Endodermal cell (in vitro differentiated cells): Measurements from ENCODE around the gene PLXNC1. TPM values are rescaled to one million over a fixed set of nuclear protein-coding genes. Genes with fewer than 3 reads are reported as not detected.

ENCODE experiments used
- DNase-seq: peaks from one replicate; pipeline ENCODE4 v3.0.0-alpha.2; 2017
- H3K27ac ChIP-seq: 2 replicates; pipeline ENCODE4 v1.5.1; 2013; ENCODE audit warnings: mild to moderate bottlenecking, low read depth, low read length, moderate library complexity
- H3K27me3 ChIP-seq: 2 replicates; pipeline ENCODE4 v1.6.1; 2013; ENCODE audit warnings: mild to moderate bottlenecking, low read length, moderate library complexity; ENCODE audit not compliant: insufficient read depth, control insufficient read depth, poor library complexity, severe bottlenecking
- H3K36me3 ChIP-seq: 2 replicates; pipeline ENCODE4 v1.7.0; 2013; ENCODE audit warnings: mild to moderate bottlenecking, low read length, moderate library complexity; ENCODE audit not compliant: control insufficient read depth, insufficient read depth
- H3K4me1 ChIP-seq: one replicate; pipeline ENCODE4 v1.7.0; 2013; ENCODE audit warnings: low read length; ENCODE audit not compliant: control insufficient read depth, insufficient read depth
- H3K4me3 ChIP-seq: 2 replicates; pipeline ENCODE4 v1.5.1; 2013; ENCODE audit warnings: mild to moderate bottlenecking, low read length, moderate library complexity
- H3K9ac ChIP-seq: 2 replicates; pipeline ENCODE4 v1.6.1; 2013; ENCODE audit warnings: mild to moderate bottlenecking, low read length, moderate library complexity; ENCODE audit not compliant: poor library complexity, severe bottlenecking; ENCODE audit errors: extremely low read depth
- H3K9me3 ChIP-seq: 2 replicates; pipeline ENCODE4 v1.6.1; 2013; ENCODE audit warnings: mild to moderate bottlenecking, low read length, moderate library complexity; ENCODE audit not compliant: control insufficient read depth
- H3K27ac Mint-ChIP-seq: 2 replicates; pipeline ENCODE4 v1.8.0; 2020; ENCODE audit warnings: mixed read lengths
- H3K27me3 Mint-ChIP-seq: 2 replicates; pipeline ENCODE4 v1.8.0; 2021; ENCODE audit warnings: mild to moderate bottlenecking, mixed read lengths; ENCODE audit not compliant: insufficient read depth
- H3K36me3 Mint-ChIP-seq: 2 replicates; pipeline ENCODE4 v1.8.0; 2020; ENCODE audit warnings: low read depth, mixed read lengths
- H3K4me1 Mint-ChIP-seq: 2 replicates; pipeline ENCODE4 v1.8.0; 2020; ENCODE audit warnings: mixed read lengths
- H3K4me3 Mint-ChIP-seq: 2 replicates; pipeline ENCODE4 v1.8.0; 2020; ENCODE audit warnings: mild to moderate bottlenecking, moderate library complexity, mixed read lengths
- H3K9me3 Mint-ChIP-seq: 2 replicates; pipeline ENCODE4 v1.8.0; 2020; ENCODE audit warnings: mild to moderate bottlenecking, mixed read lengths
- WGBS, 2 experiments: methylation state at CpG; one replicate each; pipeline versions ENCODE4 v1.1.5 to v1.1.7; 2013; ENCODE audit warnings: missing lambda C conversion rate in 2 of 2, mixed read lengths in 1 of 2; ENCODE audit not compliant: insufficient coverage in 1 of 2, insufficient read length in 1 of 2; 5-methylcytosine and 5-hydroxymethylcytosine counted together
- total RNA-seq, 2 donors: library from RNA; stranded (reverse); fragmentation: NEBNext Ultra II Directional in 1 of 2; extraction: Animal tissue kit (Norgen Biotek cat#: 25700) in 1 of 2; gene quantifications; 2 replicates in 1 of 2; 3 replicates in 1 of 2; pipeline ENCODE4 v1.2.1, GENCODE V29; 2021
- TF ChIP-seq, protein P1 (sequence below): fragments of 200-600 bp; sonication (generic); conservative IDR thresholded peaks from 2 replicates; pipeline ENCODE4 v1.5.0; 2021; ENCODE audit warnings: antibody characterized with exemption, mild to moderate bottlenecking

Gene PLXNC1
- total RNA-seq, 2 donors from 2014 or later: 1.6 to 1.9 TPM

DNA sequence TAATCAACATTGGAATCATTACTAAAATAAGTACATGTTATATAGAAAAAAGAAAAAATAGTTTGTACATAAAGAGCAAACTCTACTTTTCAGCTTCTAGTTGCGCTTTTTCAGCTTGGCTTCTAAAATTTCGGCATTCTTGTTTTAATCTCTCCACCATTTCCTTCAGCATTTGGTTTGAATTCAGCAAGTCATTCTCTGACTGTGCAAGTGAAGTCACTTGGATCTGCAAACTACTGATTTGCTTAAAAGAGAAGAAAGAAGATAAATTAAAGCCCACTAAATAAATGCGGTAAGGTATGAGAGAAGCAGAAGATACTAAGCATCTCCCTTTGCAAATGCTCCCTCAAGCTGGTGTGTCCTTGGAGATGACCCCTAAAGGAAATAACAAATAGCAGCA is 185.0 kb downstream of the PLXNC1 start:
- Histone ChIP-seq H3K9ac (no peak overlapping the region), H3K27me3 (no peaks in the 10 kb centered on the region), H3K9me3 (no peaks in the 10 kb centered on the region), H3K4me1 (peaks cover 2% of the 10 kb centered on the region), H3K36me3 (peaks cover 15% of the 10 kb centered on the region), H3K27ac (no peak overlapping the region), H3K4me3 (no peak overlapping the region)
- Mint-ChIP-seq H3K9me3 (no peaks in the 10 kb centered on the region), H3K36me3 (peaks cover 21% of the 10 kb centered on the region), H3K27ac (no peak overlapping the region), H3K27me3 (no peaks in the 10 kb centered on the region), H3K4me1 (peaks cover 14% of the 10 kb centered on the region), H3K4me3 (no peak overlapping the region)
- WGBS, 2 experiments: 99 to 100% methylated on average over 2 to 3 of the region's 3 CpGs
- no peak for DNase-seq
- TF ChIP-seq, protein P1, sequence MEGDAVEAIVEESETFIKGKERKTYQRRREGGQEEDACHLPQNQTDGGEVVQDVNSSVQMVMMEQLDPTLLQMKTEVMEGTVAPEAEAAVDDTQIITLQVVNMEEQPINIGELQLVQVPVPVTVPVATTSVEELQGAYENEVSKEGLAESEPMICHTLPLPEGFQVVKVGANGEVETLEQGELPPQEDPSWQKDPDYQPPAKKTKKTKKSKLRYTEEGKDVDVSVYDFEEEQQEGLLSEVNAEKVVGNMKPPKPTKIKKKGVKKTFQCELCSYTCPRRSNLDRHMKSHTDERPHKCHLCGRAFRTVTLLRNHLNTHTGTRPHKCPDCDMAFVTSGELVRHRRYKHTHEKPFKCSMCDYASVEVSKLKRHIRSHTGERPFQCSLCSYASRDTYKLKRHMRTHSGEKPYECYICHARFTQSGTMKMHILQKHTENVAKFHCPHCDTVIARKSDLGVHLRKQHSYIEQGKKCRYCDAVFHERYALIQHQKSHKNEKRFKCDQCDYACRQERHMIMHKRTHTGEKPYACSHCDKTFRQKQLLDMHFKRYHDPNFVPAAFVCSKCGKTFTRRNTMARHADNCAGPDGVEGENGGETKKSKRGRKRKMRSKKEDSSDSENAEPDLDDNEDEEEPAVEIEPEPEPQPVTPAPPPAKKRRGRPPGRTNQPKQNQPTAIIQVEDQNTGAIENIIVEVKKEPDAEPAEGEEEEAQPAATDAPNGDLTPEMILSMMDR: no peak

DNA sequence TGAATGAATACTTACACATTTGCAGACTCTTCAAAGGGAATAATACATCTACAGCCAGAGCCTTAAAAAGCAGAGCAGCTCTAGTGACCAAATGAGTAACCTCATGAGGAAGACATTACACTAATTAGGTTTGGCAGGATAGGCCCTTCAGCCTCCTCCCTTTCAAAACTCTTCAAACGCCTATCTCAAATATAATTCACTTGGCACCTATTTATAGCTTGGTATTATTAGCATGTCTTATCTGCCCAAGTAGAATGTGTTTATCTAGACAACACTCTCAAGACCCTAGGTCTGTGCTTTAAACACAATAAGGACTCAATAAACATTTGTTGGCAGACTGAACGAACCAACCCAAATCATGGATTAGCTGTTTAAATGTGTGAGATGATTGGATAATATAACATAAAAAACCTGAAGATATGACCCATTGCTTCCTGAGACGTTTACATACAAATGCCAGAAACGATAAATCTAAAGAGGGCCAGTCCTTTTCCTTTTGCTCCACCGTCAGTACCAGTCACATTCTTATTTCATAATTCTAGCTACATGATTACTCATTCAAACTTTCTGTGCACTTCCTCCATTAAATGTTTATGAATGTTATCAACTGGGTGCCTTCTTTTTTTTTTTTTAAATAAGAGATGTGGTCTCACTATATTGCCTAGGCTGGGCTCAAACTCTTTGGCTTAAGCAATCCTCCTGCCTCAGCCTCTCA is 188.0 kb downstream of the PLXNC1 start:
- no peaks in the 10 kb centered on the region for H3K27me3 ChIP-seq
- H3K4me3 ChIP-seq: no peak overlapping the region
- DNase-seq: no peak
- 88 to 97% methylated on average over 4 to 5 of the region's 5 CpGs for WGBS, 2 experiments
- no peaks in the 10 kb centered on the region for H3K9me3 ChIP-seq
- H3K4me1 ChIP-seq: peaks cover 2% of the 10 kb centered on the region
- peaks cover 9% of the 10 kb centered on the region for H3K36me3 Mint-ChIP-seq
- no peak overlapping the region for H3K27ac Mint-ChIP-seq
- H3K9ac ChIP-seq: no peak overlapping the region
- H3K9me3 Mint-ChIP-seq: no peaks in the 10 kb centered on the region
- H3K27ac ChIP-seq: no peak overlapping the region
- no peak overlapping the region for H3K4me3 Mint-ChIP-seq
- peaks cover 15% of the 10 kb centered on the region for H3K4me1 Mint-ChIP-seq
- H3K27me3 Mint-ChIP-seq: no peaks in the 10 kb centered on the region
- H3K36me3 ChIP-seq: peaks cover 3% of the 10 kb centered on the region
- TF ChIP-seq, protein P1: no peak

DNA sequence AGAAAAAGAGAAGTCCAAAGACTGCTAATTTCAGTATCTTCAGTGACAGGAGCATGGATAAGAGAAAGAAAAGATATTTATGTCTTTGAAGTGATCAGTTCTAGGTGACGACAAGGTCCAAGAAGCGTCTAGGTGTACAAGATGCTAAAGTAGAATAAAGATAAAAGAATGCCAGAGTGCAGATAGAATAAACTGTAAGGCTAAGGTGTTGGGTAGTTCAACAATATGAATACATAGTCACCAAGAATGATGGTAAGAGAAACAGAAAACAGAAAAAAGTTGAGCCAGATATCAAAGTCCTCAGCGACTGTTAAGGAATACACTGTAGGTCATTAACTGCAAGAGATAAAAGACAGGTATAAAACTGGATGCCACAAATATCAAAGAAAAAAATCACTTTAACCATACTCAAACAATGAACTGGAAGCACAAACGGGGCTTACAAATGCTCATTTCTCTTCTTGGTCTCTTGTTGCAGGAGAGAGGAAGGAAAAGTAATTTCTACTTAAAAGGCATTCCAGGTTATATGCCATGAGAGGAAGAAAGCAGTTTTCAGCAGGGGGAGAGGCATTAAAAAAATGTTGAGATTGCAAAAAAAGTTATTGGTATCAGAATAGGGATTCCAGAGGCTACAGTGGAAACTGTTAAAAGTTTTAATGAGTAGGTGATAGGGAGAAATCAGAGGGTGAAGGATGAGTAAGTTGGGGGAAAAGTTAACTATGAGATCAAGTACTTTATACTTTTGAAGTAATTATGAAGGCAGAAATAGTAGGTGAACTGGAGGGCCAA is 189.8 kb downstream of the PLXNC1 start:
- Histone ChIP-seq H3K27me3 (no peaks in the 10 kb centered on the region), H3K9ac (no peak overlapping the region), H3K36me3 (no peaks in the 10 kb centered on the region), H3K27ac (no peak overlapping the region), H3K4me1 (peaks cover 2% of the 10 kb centered on the region), H3K9me3 (no peaks in the 10 kb centered on the region), H3K4me3 (no peak overlapping the region)
- peaks cover 6% of the 10 kb centered on the region for H3K36me3 Mint-ChIP-seq
- H3K4me3 Mint-ChIP-seq: no peak overlapping the region
- no peak for DNase-seq
- H3K27ac Mint-ChIP-seq: no peak overlapping the region
- H3K27me3 Mint-ChIP-seq: no peaks in the 10 kb centered on the region
- peaks cover 1% of the 10 kb centered on the region for H3K9me3 Mint-ChIP-seq
- WGBS, 2 experiments: 93 to 95% methylated on average over 3 to 4 of the region's 4 CpGs
- peaks cover 15% of the 10 kb centered on the region for H3K4me1 Mint-ChIP-seq
- TF ChIP-seq, protein P1: no peak
